Coronary artery (tissue), 2 donors: ENCODE measurements around the gene FAM20B.
"Not testable (repeated sequence)": the region's sequence is repeated elsewhere in the genome, so short reads cannot be mapped to it uniquely, and the experiment has no call there.

ENCODE experiments used
- DNase-seq: peaks from one replicate; pipeline ENCODE4 v3.0.0-alpha.2; 2017; ENCODE audit warnings: low spot score
- H3K27ac ChIP-seq, 2 donors: fragments of 200-600 bp; sonication (generic); one replicate each; pipeline ENCODE4 v1.5.1; 2016 to 2019
- H3K4me3 ChIP-seq: fragments of 200-600 bp; sonication (generic); 2 replicates; pipeline ENCODE4 v1.5.1; 2016; ENCODE audit warnings: mild to moderate bottlenecking, moderate library complexity
- TF ChIP-seq, protein P1 (sequence below): fragments of 200-600 bp; sonication (generic); IDR thresholded peaks from one replicate; pipeline ENCODE4 v1.5.1; 2019; ENCODE audit warnings: antibody characterized with exemption

FAM20B gene

GRCh38 chr1:179031284-179031683 lies 5.6 kb downstream of the FAM20B start:
- TF ChIP-seq, protein P1, sequence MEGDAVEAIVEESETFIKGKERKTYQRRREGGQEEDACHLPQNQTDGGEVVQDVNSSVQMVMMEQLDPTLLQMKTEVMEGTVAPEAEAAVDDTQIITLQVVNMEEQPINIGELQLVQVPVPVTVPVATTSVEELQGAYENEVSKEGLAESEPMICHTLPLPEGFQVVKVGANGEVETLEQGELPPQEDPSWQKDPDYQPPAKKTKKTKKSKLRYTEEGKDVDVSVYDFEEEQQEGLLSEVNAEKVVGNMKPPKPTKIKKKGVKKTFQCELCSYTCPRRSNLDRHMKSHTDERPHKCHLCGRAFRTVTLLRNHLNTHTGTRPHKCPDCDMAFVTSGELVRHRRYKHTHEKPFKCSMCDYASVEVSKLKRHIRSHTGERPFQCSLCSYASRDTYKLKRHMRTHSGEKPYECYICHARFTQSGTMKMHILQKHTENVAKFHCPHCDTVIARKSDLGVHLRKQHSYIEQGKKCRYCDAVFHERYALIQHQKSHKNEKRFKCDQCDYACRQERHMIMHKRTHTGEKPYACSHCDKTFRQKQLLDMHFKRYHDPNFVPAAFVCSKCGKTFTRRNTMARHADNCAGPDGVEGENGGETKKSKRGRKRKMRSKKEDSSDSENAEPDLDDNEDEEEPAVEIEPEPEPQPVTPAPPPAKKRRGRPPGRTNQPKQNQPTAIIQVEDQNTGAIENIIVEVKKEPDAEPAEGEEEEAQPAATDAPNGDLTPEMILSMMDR, result no peak
- no peak overlapping the region for H3K4me3 ChIP-seq
- H3K27ac ChIP-seq, result no peak overlapping the region
- no peak for DNase-seq

DNA sequence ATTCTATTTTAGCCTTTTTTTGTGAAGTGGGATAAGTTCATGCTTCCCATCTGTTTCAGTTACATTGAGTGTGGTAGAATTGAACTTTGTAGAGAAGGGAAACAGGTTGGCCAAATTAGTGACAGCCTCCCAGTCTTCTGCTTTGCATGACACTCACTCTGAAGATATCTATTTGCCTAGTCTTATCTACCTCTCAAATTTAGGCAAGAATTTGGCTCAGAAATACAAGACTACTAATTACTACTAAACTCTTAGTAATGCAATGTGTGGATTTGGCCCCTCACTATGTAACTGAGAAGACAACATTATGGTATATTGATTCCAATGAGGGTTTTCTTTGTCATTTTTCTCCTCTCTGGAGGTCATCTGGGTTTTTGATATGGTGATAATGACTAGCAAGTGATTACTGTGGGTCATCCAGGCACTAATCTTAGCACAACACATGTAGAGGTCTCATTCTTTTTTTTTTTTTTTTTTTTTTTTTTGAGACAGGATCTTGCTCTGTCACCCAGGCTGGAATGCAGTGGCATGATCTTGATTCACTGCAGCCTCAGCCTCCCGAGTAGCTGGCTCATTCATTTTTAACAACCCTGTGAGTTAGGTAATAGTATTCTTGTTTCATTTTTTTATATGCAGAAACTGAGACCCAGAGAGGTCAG lies 6.3 kb downstream of the FAM20B start:
- H3K27ac ChIP-seq, result no peak overlapping the region
- TF ChIP-seq, protein P1, result no peak
- no peak overlapping the region for H3K4me3 ChIP-seq
- DNase-seq, result no peak

GRCh38 chr1:179034720-179035119 lies 9.0 kb downstream of the FAM20B start:
- TF ChIP-seq, protein P1, result no peak
- no peak for DNase-seq
- H3K27ac ChIP-seq, result no peak overlapping the region
- H3K4me3 ChIP-seq, result no peak overlapping the region

DNA sequence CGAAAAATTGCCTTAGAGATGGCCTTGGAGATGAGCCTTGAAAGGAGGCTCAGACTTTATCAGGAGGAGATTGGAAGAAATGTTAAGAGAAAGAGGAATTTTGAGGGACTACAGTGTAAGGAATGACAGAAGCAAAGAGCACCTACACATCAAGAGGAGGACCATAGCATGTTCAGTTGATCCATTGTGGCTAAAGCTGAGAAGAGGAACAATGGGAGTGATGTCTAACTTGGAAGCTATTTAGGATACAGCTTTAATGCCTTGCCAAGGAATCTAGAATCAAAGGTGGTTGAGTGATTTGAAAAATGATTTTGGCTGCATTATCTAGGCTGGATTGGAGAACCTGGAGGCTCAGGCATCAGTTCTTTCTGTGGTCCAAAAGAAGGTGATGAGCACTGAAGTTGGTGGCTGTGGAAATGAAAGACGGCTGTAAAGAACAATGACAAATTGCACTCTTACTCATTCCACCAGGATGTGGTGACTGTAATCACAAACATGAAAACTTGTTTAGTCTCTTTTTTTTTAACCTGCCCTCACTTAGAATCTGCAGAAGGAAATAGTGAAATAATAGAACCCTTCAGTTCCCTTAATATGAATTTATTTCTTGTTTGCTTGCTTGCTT lies 11.3 kb downstream of the FAM20B start:
- Histone ChIP-seq H3K4me3 (no peak overlapping the region), H3K27ac (no peak overlapping the region)
- no peak for DNase-seq
- TF ChIP-seq, protein P1, result no peak

GRCh38 chr1:179038528-179039281 lies 13.0 kb downstream of the FAM20B start:
- TF ChIP-seq, protein P1, result no peak
- no peak for DNase-seq
- Histone ChIP-seq H3K4me3 (no peak overlapping the region), H3K27ac (no peak overlapping the region)

DNA sequence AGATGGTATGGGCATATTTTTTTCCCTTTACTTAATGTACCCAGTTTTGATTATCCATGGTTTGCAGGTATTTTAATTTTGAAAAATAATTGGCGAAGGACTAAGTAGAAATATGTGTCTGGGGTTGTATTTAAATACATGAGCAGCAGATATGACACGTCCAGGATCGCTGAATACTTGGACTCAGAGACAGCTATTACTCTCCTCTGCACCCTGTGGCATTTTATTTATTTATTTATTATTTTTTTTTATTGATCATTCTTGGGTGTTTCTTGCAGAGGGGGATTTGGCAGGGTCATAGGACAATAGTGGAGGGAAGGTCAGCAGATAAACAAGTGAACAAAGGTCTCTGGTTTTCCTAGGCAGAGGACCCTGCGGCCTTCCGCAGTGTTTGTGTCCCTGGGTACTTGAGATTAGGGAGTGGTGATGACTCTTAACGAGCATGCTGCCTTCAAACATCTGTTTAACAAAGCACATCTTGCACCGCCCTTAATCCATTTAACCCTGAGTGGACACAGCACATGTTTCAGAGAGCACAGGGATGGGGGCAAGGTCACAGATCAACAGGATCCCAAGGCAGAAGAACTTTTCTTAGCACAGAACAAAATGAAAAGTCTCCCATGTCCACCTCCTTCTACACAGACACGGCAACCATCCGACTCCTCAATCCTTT lies 13.9 kb downstream of the FAM20B start:
- not testable (repeated sequence) for DNase-seq, H3K4me3 ChIP-seq, H3K27ac ChIP-seq

- not testable (repeated sequence) for DNase-seq, H3K4me3 ChIP-seq, H3K27ac ChIP-seq
These were observed 14.5 kb downstream of the FAM20B start for GRCh38 chr1:179040175-179040551.
